K562 (cell line): ENCODE results near the gene HEMK1. TPM values are rescaled to one million over a fixed set of nuclear protein-coding genes. Genes with fewer than 3 reads are reported as not detected.

Source experiments
- BCLAF1 ChIP-seq, 2 experiments: fragments of 450-650 bp in 1 of 2; IDR thresholded peaks; 2 replicates each; pipeline ENCODE4 v1.6.1; 2011 to 2017; ENCODE audit warnings: low read depth in 2 of 2, antibody characterized with exemption in 1 of 2, borderline replicate concordance in 1 of 2, low read length in 1 of 2, mild to moderate bottlenecking in 1 of 2, mixed read lengths in 1 of 2; ENCODE audit not compliant: control insufficient read depth in 1 of 2
- CCAR2 ChIP-seq: fragments of 200-400 bp; formaldehyde crosslinking; IDR thresholded peaks from 2 replicates; pipeline ENCODE4 v1.6.1; 2017; ENCODE audit warnings: mild to moderate bottlenecking, low read depth, low read length
- HDAC3 ChIP-seq: fragments of 450-650 bp; IDR thresholded peaks from 2 replicates; pipeline ENCODE4 v1.6.1; 2018; ENCODE audit warnings: borderline replicate concordance, mild to moderate bottlenecking, moderate library complexity; ENCODE audit not compliant: partially characterized antibody
- HNRNPUL1 ChIP-seq: fragments of 200-400 bp; formaldehyde crosslinking; IDR thresholded peaks from 2 replicates; pipeline ENCODE4 v1.6.1; 2017; ENCODE audit warnings: low read length
- JUNB ChIP-seq: fragments of 450-650 bp; formaldehyde crosslinking; conservative IDR thresholded peaks from 2 replicates; pipeline ENCODE4 v1.4.0; 2020; ENCODE audit warnings: mild to moderate bottlenecking
- MBD2 ChIP-seq: sonication (generic); IDR thresholded peaks from 2 replicates; pipeline ENCODE4 v1.6.1; 2016; ENCODE audit warnings: low read depth, borderline replicate concordance
- MECOM ChIP-seq: fragments of 250-450 bp; sonication (Bioruptor Pico); IDR thresholded peaks from 2 replicates; pipeline ENCODE4 v1.8.0; 2022; ENCODE audit warnings: inconsistent platforms
- PHF20 ChIP-seq: fragments of 450-650 bp; IDR thresholded peaks from 2 replicates; pipeline ENCODE4 v1.6.1; 2018; ENCODE audit not compliant: partially characterized antibody
- POLR2AphosphoS2 ChIP-seq: IDR thresholded peaks from 2 replicates; pipeline ENCODE4 v1.6.1; 2012; ENCODE audit warnings: low read length, improper control_type of control experiment
- SMAD3 ChIP-seq: fragments of 450-650 bp; formaldehyde crosslinking; conservative IDR thresholded peaks from 2 replicates; pipeline ENCODE4 v1.4.0; 2020; ENCODE audit warnings: mild to moderate bottlenecking
- ZNF143 ChIP-seq: sonication (generic); formaldehyde crosslinking; IDR thresholded peaks from 2 replicates; pipeline ENCODE4 v1.9.0; 2022; ENCODE audit warnings: mild to moderate bottlenecking, missing genetic modification reagents
- ZNF232 ChIP-seq: sonication (generic); formaldehyde crosslinking; IDR thresholded peaks from 2 replicates; pipeline ENCODE4 v1.8.0; 2022; ENCODE audit warnings: mild to moderate bottlenecking, missing genetic modification reagents
- ZNF318 ChIP-seq, 2 experiments: fragments of 450-650 bp; IDR thresholded peaks; 2 replicates each; pipeline ENCODE4 v1.6.1; 2016; ENCODE audit warnings: mild to moderate bottlenecking in 2 of 2, borderline replicate concordance in 1 of 2, low read depth in 1 of 2, moderate library complexity in 1 of 2
- ZNF668 ChIP-seq: fragments of 250-450 bp; sonication (Bioruptor Pico); IDR thresholded peaks from 2 replicates; pipeline ENCODE4 v1.8.0; 2022; ENCODE audit warnings: mild to moderate bottlenecking, inconsistent platforms
- ZNF740 ChIP-seq, 3 experiments: fragments of 200-800 bp in 1 of 3; sonication (Bioruptor generic) in 1 of 3; sonication (generic) in 1 of 3; formaldehyde crosslinking in 1 of 3; IDR thresholded peaks; 2 replicates each; pipeline versions ENCODE4 v1.6.1 to v1.8.0; 2016 to 2022; ENCODE audit warnings: mild to moderate bottlenecking in 2 of 3, missing compliant biosample characterization in 2 of 3, missing genetic modification characterization in 2 of 3, missing genetic modification reagents in 1 of 3
- polyA plus RNA-seq, 8 experiments: library from polyadenylated mRNA; depleted of rRNA in 4 of 8; stranded (reverse) in 5 of 8; unstranded in 3 of 8; fragments of >200 nt; fragmentation: Nextera tagmentation in 2 of 8; fragmentation: Illumina TruSeq in 1 of 8; extraction: Ambion mirVana in 2 of 8; extraction: Trizol in 1 of 8; gene quantifications; 2 replicates each; pipeline versions ENCODE4 v1.2.1 to v1.2.3, GENCODE V29; 2011 to 2014; ENCODE audit warnings: inconsistent platforms in 1 of 8, missing spikeins in 1 of 8
- total RNA-seq, 7 experiments: library from RNA; depleted of rRNA in 6 of 7; stranded (reverse); fragments of >200 nt in 6 of 7; fragmentation: Illumina TruSeq in 2 of 7; extraction: Trizol in 2 of 7; gene quantifications; 2 replicates each; pipeline versions ENCODE4 v1.2.1 to v1.2.3, GENCODE V29; 2011 to 2021; ENCODE audit warnings: low replicate concordance in 1 of 7

Gene HEMK1
- total and polyA plus RNA-seq, 9 of the 15 experiments (the other 6 are each of a cell fraction or from before 2014, with no cell fraction given) = 2.0 to 16.8 (median 11.4) TPM

GRCh38 chr3:50600141-50600753 is 30.9 kb downstream of the HEMK1 start (continued):
- TF ChIP-seq ZNF318 (IDR thresholded peaks at IDR 0.05; ENCODE audit: borderline replicate concordance in 1 of 2, low read depth in 1 of 2) = no peak
- no peak for TF ChIP-seq ZNF232
- TF ChIP-seq ZNF740 (CRISPR knock-in tag; IDR thresholded peaks at IDR 0.05) = no peak
- TF ChIP-seq ZNF740 (tag; IDR thresholded peaks at IDR 0.05) = no peak
- no peak for TF ChIP-seq SMAD3 (CRISPR knock-in tag)
- TF ChIP-seq HNRNPUL1 = no peak
- TF ChIP-seq ZNF668 (CRISPR knock-in tag) = no peak
- TF ChIP-seq PHF20 = no peak
- no peak for TF ChIP-seq CCAR2
- no peak for TF ChIP-seq POLR2AphosphoS2
- no peak for TF ChIP-seq MBD2
- TF ChIP-seq JUNB = no peak
- no peak for TF ChIP-seq BCLAF1 (IDR thresholded peaks at IDR 0.05; ENCODE audit: borderline replicate concordance in 1 of 2, control insufficient read depth in 1 of 2, low read depth in 2 of 2, low read length in 1 of 2)
- 0 out of 2 replicates have a peak, but pooled peaks have one; percentile 22 for TF ChIP-seq MECOM (CRISPR knock-in tag)
- TF ChIP-seq ZNF143 = no peak
- peak; percentile 50 for TF ChIP-seq HDAC3
